Measurements from ENCODE around the gene SOX6. TPM values are rescaled to one million over a fixed set of nuclear protein-coding genes. Genes with fewer than 3 reads are reported as not detected.

The SOX6 gene
- total RNA-seq, 1 donor from 2014 or later: 24.9 TPM

GRCh38 chr11:16169541-16169940 lies 186.8 kb downstream of the SOX6 start:
- peak overlapping the region; percentile 37 for H3K27ac Mint-ChIP-seq
- H3K27me3 Mint-ChIP-seq: no peaks in the 10 kb centered on the region
- H3K9me3 Mint-ChIP-seq: no peaks in the 10 kb centered on the region
- TF ChIP-seq CTCF (conservative IDR thresholded peaks at IDR 0.05): peak; percentile 61
- no peak for DNase-seq (ENCODE audit: extremely low spot score, unreplicated experiment)
- H3K4me3 Mint-ChIP-seq: peak overlapping the region; percentile 7
- no peaks in the 10 kb centered on the region for H3K36me3 Mint-ChIP-seq
- H3K4me1 Mint-ChIP-seq (ENCODE audit: unreplicated experiment): peaks cover 17% of the 10 kb centered on the region

- Mint-ChIP-seq H3K36me3 (no peaks in the 10 kb centered on the region), H3K9me3 (no peaks in the 10 kb centered on the region), H3K27ac (no peak overlapping the region), H3K27me3 (no peaks in the 10 kb centered on the region), H3K4me3 (no peak overlapping the region), H3K4me1 (ENCODE audit: unreplicated experiment) (peaks cover 17% of the 10 kb centered on the region)
- no peak for TF ChIP-seq CTCF (conservative IDR thresholded peaks at IDR 0.05)
- DNase-seq (ENCODE audit: extremely low spot score, unreplicated experiment): no peak
These were observed 188.4 kb downstream of the SOX6 start for GRCh38 chr11:16167706-16168487.

GRCh38 chr11:16166571-16166970 lies 189.8 kb downstream of the SOX6 start:
- Mint-ChIP-seq H3K9me3 (no peaks in the 10 kb centered on the region), H3K4me1 (ENCODE audit: unreplicated experiment) (peaks cover 12% of the 10 kb centered on the region), H3K36me3 (no peaks in the 10 kb centered on the region), H3K27me3 (no peaks in the 10 kb centered on the region), H3K27ac (no peak overlapping the region), H3K4me3 (no peak overlapping the region)
- no peak for TF ChIP-seq CTCF (conservative IDR thresholded peaks at IDR 0.05)
- DNase-seq (ENCODE audit: extremely low spot score, unreplicated experiment): no peak

- no peaks in the 10 kb centered on the region for H3K36me3 Mint-ChIP-seq
- no peaks in the 10 kb centered on the region for H3K27me3 Mint-ChIP-seq
- peaks cover 8% of the 10 kb centered on the region for H3K4me1 Mint-ChIP-seq (ENCODE audit: unreplicated experiment)
- H3K27ac Mint-ChIP-seq: no peak overlapping the region
- DNase-seq (ENCODE audit: extremely low spot score, unreplicated experiment): no peak
- H3K9me3 Mint-ChIP-seq: no peaks in the 10 kb centered on the region
- no peak for TF ChIP-seq CTCF (conservative IDR thresholded peaks at IDR 0.05)
- H3K4me3 Mint-ChIP-seq: no peak overlapping the region
These were observed 196.2 kb downstream of the SOX6 start for GRCh38 chr11:16160146-16160545.

GRCh38 chr11:16158426-16158994 lies 197.8 kb downstream of the SOX6 start:
- TF ChIP-seq CTCF (conservative IDR thresholded peaks at IDR 0.05): no peak
- no peak for DNase-seq (ENCODE audit: extremely low spot score, unreplicated experiment)
- no peaks in the 10 kb centered on the region for H3K9me3 Mint-ChIP-seq
- no peaks in the 10 kb centered on the region for H3K36me3 Mint-ChIP-seq
- no peak overlapping the region for H3K4me3 Mint-ChIP-seq
- H3K27me3 Mint-ChIP-seq: no peaks in the 10 kb centered on the region
- H3K27ac Mint-ChIP-seq: no peak overlapping the region
- H3K4me1 Mint-ChIP-seq (ENCODE audit: unreplicated experiment): peaks cover 17% of the 10 kb centered on the region

Measured in type B pancreatic cell (in vitro differentiated cells).